Mesenteric fat pad (tissue), 1 donor: Measurements from ENCODE around the gene ZSWIM5. TPM values are rescaled to one million over a fixed set of nuclear protein-coding genes. Genes with fewer than 3 reads are reported as not detected.
A peak's percentile ranks its signal among the peaks of the same experiment; 100 is the strongest.
"Not testable (repeated sequence)": the region's sequence is repeated elsewhere in the genome, so short reads cannot be mapped to it uniquely, and the experiment has no call there.

Source experiments
- DNase-seq: peaks from one replicate; pipeline ENCODE4 v3.0.0-alpha.2; 2020; ENCODE audit warnings: low spot score
- total RNA-seq: library from RNA; stranded (reverse); fragmentation: NEBNext Ultra II Directional; extraction: Animal tissue kit (Norgen Biotek cat#: 25700); gene quantifications from one replicate; pipeline ENCODE4 v1.2.1, GENCODE V29; 2021
- donor health status: DM: yes; HTN: yes; CAD: no.

Gene ZSWIM5
- total RNA-seq, 1 donor from 2014 or later: 0.42 TPM

GRCh38 chr1:45008076-45008475, 198.3 kb downstream of the ZSWIM5 start:
- no peak for DNase-seq

GRCh38 chr1:45007311-45007710, 199.1 kb downstream of the ZSWIM5 start:
- no peak for DNase-seq

- DNase-seq: no peak
Observed at GRCh38 chr1:45005761-45006160, 200.6 kb downstream of the ZSWIM5 start.

- no peak for DNase-seq
Observed at GRCh38 chr1:45004281-45004920, 202.0 kb downstream of the ZSWIM5 start.

- DNase-seq: no peak
Observed at GRCh38 chr1:45003741-45004140, 202.7 kb downstream of the ZSWIM5 start.

GRCh38 chr1:45002650-45003645, 203.5 kb downstream of the ZSWIM5 start:
- DNase-seq: no peak

GRCh38 chr1:45001576-45001975, 204.8 kb downstream of the ZSWIM5 start:
- not testable (repeated sequence) for DNase-seq

GRCh38 chr1:45001011-45001481, 205.4 kb downstream of the ZSWIM5 start:
- no peak for DNase-seq

GRCh38 chr1:44999232-44999631, 207.2 kb downstream of the ZSWIM5 start:
- DNase-seq: no peak

- DNase-seq: no peak
Observed at GRCh38 chr1:44995467-44996238, 210.8 kb downstream of the ZSWIM5 start.

- DNase-seq: no peak
Observed at GRCh38 chr1:44994309-44994898, 212.0 kb downstream of the ZSWIM5 start.

- peak; percentile 67 for DNase-seq
Observed at GRCh38 chr1:44988531-44989156, 217.8 kb downstream of the ZSWIM5 start.

- DNase-seq: no peak
Observed at GRCh38 chr1:44985747-44986359, 220.6 kb downstream of the ZSWIM5 start.

GRCh38 chr1:44977372-44977771, 229.0 kb downstream of the ZSWIM5 start:
- DNase-seq: not testable (repeated sequence)

- DNase-seq: no peak
Observed at GRCh38 chr1:44976252-44976651, 230.2 kb downstream of the ZSWIM5 start.

- DNase-seq: no peak
Observed at GRCh38 chr1:44973645-44974044, 232.8 kb downstream of the ZSWIM5 start.

- DNase-seq: no peak
Observed at GRCh38 chr1:44970317-44970716, 236.1 kb downstream of the ZSWIM5 start.
